ENCODE data around the gene FRY. TPM values are rescaled to one million over a fixed set of nuclear protein-coding genes. Genes with fewer than 3 reads are reported as not detected.
A peak's percentile ranks its signal among the peaks of the same experiment; 100 is the strongest.

Gene FRY
- total RNA-seq, 1 donor from 2014 or later: 38.8 TPM

DNA sequence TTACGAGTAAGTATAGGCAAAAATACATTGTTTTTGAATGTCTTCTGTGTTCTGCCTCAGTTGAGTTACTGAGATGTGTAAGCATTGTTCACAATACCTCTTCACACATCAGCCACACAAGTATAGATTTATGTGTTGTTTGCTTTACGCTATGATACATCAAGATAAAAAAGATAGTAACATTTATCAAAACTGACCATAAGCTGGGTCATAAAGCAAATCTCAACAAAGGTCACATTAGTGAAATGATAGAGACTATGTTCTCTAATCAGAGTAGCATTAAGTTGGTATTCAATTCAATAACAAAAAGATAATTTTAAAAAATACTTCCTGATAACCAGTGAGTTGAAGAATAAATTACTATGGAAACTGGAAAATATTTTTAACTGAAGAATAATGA lies 156.1 kb downstream of the FRY start:
- TF ChIP-seq, protein P1, sequence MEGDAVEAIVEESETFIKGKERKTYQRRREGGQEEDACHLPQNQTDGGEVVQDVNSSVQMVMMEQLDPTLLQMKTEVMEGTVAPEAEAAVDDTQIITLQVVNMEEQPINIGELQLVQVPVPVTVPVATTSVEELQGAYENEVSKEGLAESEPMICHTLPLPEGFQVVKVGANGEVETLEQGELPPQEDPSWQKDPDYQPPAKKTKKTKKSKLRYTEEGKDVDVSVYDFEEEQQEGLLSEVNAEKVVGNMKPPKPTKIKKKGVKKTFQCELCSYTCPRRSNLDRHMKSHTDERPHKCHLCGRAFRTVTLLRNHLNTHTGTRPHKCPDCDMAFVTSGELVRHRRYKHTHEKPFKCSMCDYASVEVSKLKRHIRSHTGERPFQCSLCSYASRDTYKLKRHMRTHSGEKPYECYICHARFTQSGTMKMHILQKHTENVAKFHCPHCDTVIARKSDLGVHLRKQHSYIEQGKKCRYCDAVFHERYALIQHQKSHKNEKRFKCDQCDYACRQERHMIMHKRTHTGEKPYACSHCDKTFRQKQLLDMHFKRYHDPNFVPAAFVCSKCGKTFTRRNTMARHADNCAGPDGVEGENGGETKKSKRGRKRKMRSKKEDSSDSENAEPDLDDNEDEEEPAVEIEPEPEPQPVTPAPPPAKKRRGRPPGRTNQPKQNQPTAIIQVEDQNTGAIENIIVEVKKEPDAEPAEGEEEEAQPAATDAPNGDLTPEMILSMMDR (IDR thresholded peaks at IDR 0.05): no peak
- Mint-ChIP-seq H3K9me3 (ENCODE audit: low read depth) (no peaks in the 10 kb centered on the region), H3K4me3 (ENCODE audit: unreplicated experiment) (no peak overlapping the region), H3K27me3 (ENCODE audit: low read depth) (no peaks in the 10 kb centered on the region), H3K27ac (ENCODE audit: unreplicated experiment) (no peak overlapping the region), H3K36me3 (ENCODE audit: low read depth) (peaks cover 30% of the 10 kb centered on the region), H3K4me1 (ENCODE audit: low read depth) (no peaks in the 10 kb centered on the region)
- no peak for DNase-seq (ENCODE audit: low spot score)

DNA sequence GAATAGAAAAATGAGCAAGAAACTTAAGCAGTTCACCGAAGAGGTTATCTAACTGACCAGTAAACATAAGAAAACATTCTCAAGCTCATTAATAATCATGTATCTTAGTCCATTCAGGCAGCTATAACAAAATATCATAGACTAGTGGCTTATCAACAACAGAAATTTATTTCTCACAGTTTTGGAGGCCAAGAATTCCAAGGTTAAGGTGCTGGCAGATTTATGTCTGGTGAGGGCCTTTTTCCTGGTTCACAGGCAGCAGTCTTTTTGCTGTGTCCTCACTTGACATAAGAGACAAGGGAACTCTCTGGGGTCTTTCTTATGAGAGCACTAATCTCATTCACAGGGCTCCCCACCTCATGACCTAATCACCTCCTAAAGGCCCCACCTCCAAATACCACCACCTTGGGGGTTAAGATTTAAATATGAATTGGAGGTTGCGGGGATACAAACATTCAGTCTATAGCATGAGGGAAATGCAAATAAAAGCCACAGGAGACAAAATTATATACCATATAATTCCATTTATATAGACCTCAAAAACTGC lies 160.0 kb downstream of the FRY start:
- Mint-ChIP-seq H3K4me3 (ENCODE audit: unreplicated experiment) (no peak overlapping the region), H3K9me3 (ENCODE audit: low read depth) (no peaks in the 10 kb centered on the region), H3K27me3 (ENCODE audit: low read depth) (no peaks in the 10 kb centered on the region), H3K36me3 (ENCODE audit: low read depth) (peaks cover 20% of the 10 kb centered on the region), H3K27ac (ENCODE audit: unreplicated experiment) (no peak overlapping the region), H3K4me1 (ENCODE audit: low read depth) (peaks cover 2% of the 10 kb centered on the region)
- TF ChIP-seq, protein P1 (IDR thresholded peaks at IDR 0.05): no peak
- DNase-seq (ENCODE audit: low spot score): no peak

DNA sequence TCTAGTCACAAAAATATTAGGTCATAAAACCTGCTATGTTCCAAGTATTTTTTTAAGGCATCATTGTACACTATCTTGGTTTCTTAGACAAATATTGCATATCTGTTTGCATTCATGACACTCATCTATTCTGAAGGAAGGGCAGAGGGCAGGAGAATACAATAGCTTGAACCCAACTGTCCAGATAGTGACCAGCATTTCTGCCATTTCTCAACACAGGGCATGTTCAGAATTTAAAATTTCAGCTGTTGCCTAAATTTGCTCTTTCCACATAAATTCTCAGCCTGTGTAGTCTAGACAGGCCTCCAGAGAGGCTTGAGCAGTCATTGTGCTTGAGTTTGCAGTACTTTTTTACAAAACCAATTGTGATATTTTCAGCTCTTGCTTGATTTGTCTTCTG lies 164.1 kb downstream of the FRY start:
- Mint-ChIP-seq H3K27ac (ENCODE audit: unreplicated experiment) (no peak overlapping the region), H3K27me3 (ENCODE audit: low read depth) (no peaks in the 10 kb centered on the region), H3K4me1 (ENCODE audit: low read depth) (peaks cover 4% of the 10 kb centered on the region), H3K4me3 (ENCODE audit: unreplicated experiment) (no peak overlapping the region), H3K36me3 (ENCODE audit: low read depth) (peaks cover 11% of the 10 kb centered on the region), H3K9me3 (ENCODE audit: low read depth) (no peaks in the 10 kb centered on the region)
- TF ChIP-seq, protein P1 (IDR thresholded peaks at IDR 0.05): no peak
- no peak for DNase-seq (ENCODE audit: low spot score)

DNA sequence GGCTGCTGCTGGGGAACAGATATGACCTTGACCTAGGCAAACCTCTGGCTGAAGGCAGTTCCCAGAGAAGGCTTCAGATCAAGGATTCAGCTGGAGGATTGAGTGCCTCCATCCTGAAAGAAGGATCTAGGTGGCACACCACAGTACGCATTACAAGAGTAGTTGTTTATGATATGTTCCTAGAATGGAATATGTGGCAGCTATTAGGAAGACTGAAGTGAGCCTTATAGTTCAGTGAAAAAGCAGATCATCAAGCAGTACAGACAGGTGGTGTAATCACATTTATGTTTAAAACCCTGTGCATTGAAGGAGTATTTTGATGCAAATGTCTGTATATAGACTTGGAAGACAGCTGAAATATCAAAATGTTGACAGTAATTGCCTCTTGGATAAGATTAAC lies 167.6 kb downstream of the FRY start:
- H3K36me3 Mint-ChIP-seq (ENCODE audit: low read depth): peaks cover 19% of the 10 kb centered on the region
- H3K9me3 Mint-ChIP-seq (ENCODE audit: low read depth): no peaks in the 10 kb centered on the region
- H3K4me1 Mint-ChIP-seq (ENCODE audit: low read depth): peaks cover 5% of the 10 kb centered on the region
- H3K27ac Mint-ChIP-seq (ENCODE audit: unreplicated experiment): no peak overlapping the region
- H3K4me3 Mint-ChIP-seq (ENCODE audit: unreplicated experiment): no peak overlapping the region
- TF ChIP-seq, protein P1 (IDR thresholded peaks at IDR 0.05): no peak
- no peaks in the 10 kb centered on the region for H3K27me3 Mint-ChIP-seq (ENCODE audit: low read depth)
- DNase-seq (ENCODE audit: low spot score): no peak

DNA sequence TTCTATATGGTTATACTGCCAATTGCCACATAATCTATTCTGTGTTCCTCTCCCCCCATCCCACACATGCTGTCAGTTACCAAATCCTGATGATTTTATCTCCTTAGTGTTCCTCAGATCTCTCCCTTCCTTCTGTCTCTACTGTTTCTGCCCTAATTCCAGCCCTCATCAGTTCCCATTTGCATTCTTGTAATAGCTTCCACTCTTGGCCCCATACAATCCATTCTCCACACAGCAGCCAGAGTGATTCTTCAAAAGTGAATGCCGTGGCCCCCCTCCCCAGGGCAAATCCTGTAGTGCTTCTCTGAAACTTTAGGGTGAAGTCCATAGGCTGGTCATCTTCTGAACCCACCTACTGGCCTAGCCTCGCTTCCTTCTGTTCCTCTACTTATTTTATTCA lies 169.2 kb downstream of the FRY start:
- DNase-seq (ENCODE audit: low spot score): no peak
- no peaks in the 10 kb centered on the region for H3K27me3 Mint-ChIP-seq (ENCODE audit: low read depth)
- H3K9me3 Mint-ChIP-seq (ENCODE audit: low read depth): no peaks in the 10 kb centered on the region
- TF ChIP-seq, protein P1 (IDR thresholded peaks at IDR 0.05): no peak
- no peak overlapping the region for H3K4me3 Mint-ChIP-seq (ENCODE audit: unreplicated experiment)
- H3K27ac Mint-ChIP-seq (ENCODE audit: unreplicated experiment): peak overlapping the region; percentile 1
- peaks cover 23% of the 10 kb centered on the region for H3K36me3 Mint-ChIP-seq (ENCODE audit: low read depth)
- H3K4me1 Mint-ChIP-seq (ENCODE audit: low read depth): peaks cover 3% of the 10 kb centered on the region

All from chondrocyte (in vitro differentiated cells).